Fibroblast of lung (primary cell): Measurements from ENCODE around the gene CTBP2. TPM values are rescaled to one million over a fixed set of nuclear protein-coding genes. Genes with fewer than 3 reads are reported as not detected.

ENCODE experiments used
- DNase-seq, 2 donors: peaks; one replicate each; pipeline versions ENCODE4 v3.0.0 to v3.0.0-alpha.2; 2010; ENCODE audit warnings: low read depth in 2 of 2
- H2AFZ ChIP-seq: 2 replicates; pipeline ENCODE4 v1.5.1; 2012; ENCODE audit warnings: low read length, control low read depth, inconsistent platforms
- H3K27ac ChIP-seq: 2 replicates; pipeline ENCODE4 v1.5.1; 2011; ENCODE audit warnings: low read length, control low read depth; ENCODE audit not compliant: insufficient read depth
- H3K27me3 ChIP-seq: 2 replicates; pipeline ENCODE4 v1.5.1; 2011; ENCODE audit warnings: mild to moderate bottlenecking, low read length; ENCODE audit not compliant: control insufficient read depth, insufficient read depth
- H3K36me3 ChIP-seq: 2 replicates; pipeline ENCODE4 v1.5.1; 2011; ENCODE audit warnings: low read length; ENCODE audit not compliant: control insufficient read depth, insufficient read depth
- H3K4me1 ChIP-seq: 2 replicates; pipeline ENCODE4 v1.5.1; 2011; ENCODE audit warnings: low read length; ENCODE audit not compliant: control insufficient read depth, insufficient read depth; ENCODE audit errors: extremely low read depth
- H3K4me2 ChIP-seq: 2 replicates; pipeline ENCODE4 v1.5.1; 2011; ENCODE audit warnings: low read length, control low read depth; ENCODE audit not compliant: insufficient read depth; ENCODE audit errors: extremely low read depth
- H3K4me3 ChIP-seq, 4 experiments: fragments of 200-600 bp in 1 of 4; sonication (generic) in 1 of 4; replicated peaks in 1 of 4; 2 replicates each; pipeline ENCODE4 v1.5.1; 2011 to 2016; ENCODE audit warnings: low read length in 4 of 4, low read depth in 3 of 4, mild to moderate bottlenecking in 3 of 4, control low read depth in 2 of 4, inconsistent platforms in 1 of 4, mixed read lengths in 1 of 4; ENCODE audit not compliant: insufficient read depth in 1 of 4; ENCODE audit errors: control extremely low read depth in 1 of 4
- H3K79me2 ChIP-seq: 2 replicates; pipeline ENCODE4 v1.5.1; 2012; ENCODE audit warnings: mild to moderate bottlenecking, low read length, inconsistent platforms; ENCODE audit not compliant: control insufficient read depth, insufficient read depth
- H3K9ac ChIP-seq: 2 replicates; pipeline ENCODE4 v1.5.1; 2011; ENCODE audit warnings: mild to moderate bottlenecking, low read length, control low read depth; ENCODE audit not compliant: insufficient read depth
- H3K9me3 ChIP-seq: 2 replicates; pipeline ENCODE4 v1.5.1; 2012; ENCODE audit warnings: low read depth, low read length; ENCODE audit not compliant: control insufficient read depth, insufficient read depth
- H4K20me1 ChIP-seq: 2 replicates; pipeline ENCODE4 v1.5.1; 2011; ENCODE audit warnings: low read length; ENCODE audit not compliant: control insufficient read depth, insufficient read depth; ENCODE audit errors: extremely low read depth
- CTCF ChIP-seq, 2 donors: IDR thresholded peaks in 1 of 2; conservative IDR thresholded peaks in 1 of 2; 1 replicate in 1 of 2; 2 replicates in 1 of 2; pipeline ENCODE4 v1.5.1; 2011 to 2012; ENCODE audit warnings: low read length in 2 of 2, control low read depth in 1 of 2, inconsistent platforms in 1 of 2, low read depth in 1 of 2, mild to moderate bottlenecking in 1 of 2
- EZH2 ChIP-seq: IDR thresholded peaks from 2 replicates; pipeline ENCODE4 v1.5.1; 2012; ENCODE audit warnings: low read length, control low read depth, mild to moderate bottlenecking; ENCODE audit errors: missing control alignments
- polyA plus RNA-seq, 2 donors: library from polyadenylated mRNA; depleted of rRNA in 1 of 2; stranded (reverse) in 1 of 2; unstranded in 1 of 2; fragments of >200 nt; gene quantifications; 2 replicates each; pipeline ENCODE4 v1.2.1, GENCODE V29; 2011 to 2012; ENCODE audit warnings: missing spikeins in 1 of 2
- total RNA-seq: library from RNA; depleted of rRNA; stranded (reverse); fragments of >200 nt; gene quantifications from 2 replicates; pipeline ENCODE4 v1.2.1, GENCODE V29; 2014

CTBP2 gene
- total and polyA plus RNA-seq, 2 donors (not counting 1 experiment from before 2014, with no cell fraction given): 72.1 to 73.3 TPM

- H3K4me2 ChIP-seq: no peak overlapping the region
- no peak for DNase-seq
- no peaks in the 10 kb centered on the region for H3K9me3 ChIP-seq
- H4K20me1 ChIP-seq: no peaks in the 10 kb centered on the region
- H3K9ac ChIP-seq: no peak overlapping the region
- peaks cover 16% of the 10 kb centered on the region for H3K36me3 ChIP-seq
- H3K4me3 ChIP-seq: no peak overlapping the region
- H3K4me1 ChIP-seq: peaks cover 3% of the 10 kb centered on the region
- peaks cover 95% of the 10 kb centered on the region for H3K79me2 ChIP-seq
- no peak overlapping the region for H2AFZ ChIP-seq
- no peaks in the 10 kb centered on the region for H3K27me3 ChIP-seq
- H3K27ac ChIP-seq: no peak overlapping the region
- TF ChIP-seq CTCF (conservative IDR thresholded peaks at IDR 0.05 in 1 of 2, IDR thresholded peaks at IDR 0.05 in 1 of 2; ENCODE audit: low read depth in 1 of 2, low read length in 2 of 2) (no peak), EZH2 (no peak)
Observed at GRCh38 chr10:125134916-125135770, 25.2 kb downstream of the CTBP2 start.

- Histone ChIP-seq H3K36me3 (peaks cover 18% of the 10 kb centered on the region), H3K79me2 (peaks cover 93% of the 10 kb centered on the region), H3K27ac (no peak overlapping the region), H3K27me3 (no peaks in the 10 kb centered on the region), H3K4me2 (no peak overlapping the region), H3K4me3 (no peak overlapping the region), H3K9me3 (no peaks in the 10 kb centered on the region), H2AFZ (no peak overlapping the region), H3K4me1 (peaks cover 3% of the 10 kb centered on the region), H4K20me1 (no peaks in the 10 kb centered on the region), H3K9ac (no peak overlapping the region)
- DNase-seq: no peak
- no peak for TF ChIP-seq CTCF (conservative IDR thresholded peaks at IDR 0.05 in 1 of 2, IDR thresholded peaks at IDR 0.05 in 1 of 2; ENCODE audit: low read depth in 1 of 2, low read length in 2 of 2)
- no peak for TF ChIP-seq EZH2
Observed at GRCh38 chr10:125134483-125134848, 25.9 kb downstream of the CTBP2 start.

- H3K4me2 ChIP-seq: no peak overlapping the region
- no peaks in the 10 kb centered on the region for H3K27me3 ChIP-seq
- H3K36me3 ChIP-seq: peaks cover 18% of the 10 kb centered on the region
- no peak overlapping the region for H2AFZ ChIP-seq
- no peak overlapping the region for H3K4me3 ChIP-seq
- no peaks in the 10 kb centered on the region for H3K9me3 ChIP-seq
- no peak overlapping the region for H3K27ac ChIP-seq
- no peak for TF ChIP-seq CTCF (conservative IDR thresholded peaks at IDR 0.05 in 1 of 2, IDR thresholded peaks at IDR 0.05 in 1 of 2; ENCODE audit: low read depth in 1 of 2, low read length in 2 of 2)
- TF ChIP-seq EZH2: no peak
- no peak overlapping the region for H3K9ac ChIP-seq
- peaks cover 94% of the 10 kb centered on the region for H3K79me2 ChIP-seq
- H4K20me1 ChIP-seq: no peaks in the 10 kb centered on the region
- peaks cover 3% of the 10 kb centered on the region for H3K4me1 ChIP-seq
- no peak for DNase-seq
Observed at GRCh38 chr10:125133696-125134482, 26.5 kb downstream of the CTBP2 start.
